ENCODE data around the gene NPFF.
"Not testable (repeated sequence)": the region's sequence is repeated elsewhere in the genome, so short reads cannot be mapped to it uniquely, and the experiment has no call there.

The NPFF gene, protein sequence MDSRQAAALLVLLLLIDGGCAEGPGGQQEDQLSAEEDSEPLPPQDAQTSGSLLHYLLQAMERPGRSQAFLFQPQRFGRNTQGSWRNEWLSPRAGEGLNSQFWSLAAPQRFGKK

DNA sequence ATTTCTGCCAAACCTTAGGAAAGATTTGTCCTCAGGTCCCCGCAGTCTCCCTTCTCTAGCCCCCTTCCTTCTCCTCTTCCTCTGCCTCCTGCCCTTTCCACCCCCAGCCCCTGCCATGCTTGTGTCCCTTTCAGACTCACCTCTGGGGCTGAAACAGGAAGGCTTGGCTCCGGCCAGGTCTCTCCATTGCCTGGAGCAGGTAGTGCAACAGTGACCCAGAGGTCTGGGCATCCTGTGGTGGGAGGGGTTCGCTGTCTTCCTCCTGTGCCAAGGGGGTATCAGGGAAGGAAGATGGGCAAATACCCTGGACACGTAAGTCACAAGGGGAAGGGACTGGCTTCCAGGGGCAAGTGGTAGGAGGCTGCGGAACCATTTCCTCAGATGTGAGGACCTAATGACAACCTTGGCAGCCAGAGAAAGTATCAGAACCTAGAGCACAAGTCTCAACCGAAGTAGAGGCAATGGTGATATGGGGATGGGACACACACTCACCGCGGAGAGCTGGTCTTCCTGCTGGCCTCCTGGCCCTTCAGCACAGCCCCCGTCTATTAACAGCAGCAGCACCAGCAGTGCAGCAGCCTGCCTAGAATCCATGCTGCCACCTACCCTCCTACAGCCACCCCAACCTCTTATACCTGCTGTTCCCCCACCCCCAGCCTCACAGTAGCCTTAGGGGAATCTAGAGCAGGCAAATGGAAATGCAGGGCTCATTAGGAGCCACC, at the start of gene NPFF:
Gene NPFF (minus strand): TSS at position 604 of the 722 bp plus-strand sequence. CDS start 10 bp downstream, at position 594.
- peak; percentile 59 for DNase-seq

DNA sequence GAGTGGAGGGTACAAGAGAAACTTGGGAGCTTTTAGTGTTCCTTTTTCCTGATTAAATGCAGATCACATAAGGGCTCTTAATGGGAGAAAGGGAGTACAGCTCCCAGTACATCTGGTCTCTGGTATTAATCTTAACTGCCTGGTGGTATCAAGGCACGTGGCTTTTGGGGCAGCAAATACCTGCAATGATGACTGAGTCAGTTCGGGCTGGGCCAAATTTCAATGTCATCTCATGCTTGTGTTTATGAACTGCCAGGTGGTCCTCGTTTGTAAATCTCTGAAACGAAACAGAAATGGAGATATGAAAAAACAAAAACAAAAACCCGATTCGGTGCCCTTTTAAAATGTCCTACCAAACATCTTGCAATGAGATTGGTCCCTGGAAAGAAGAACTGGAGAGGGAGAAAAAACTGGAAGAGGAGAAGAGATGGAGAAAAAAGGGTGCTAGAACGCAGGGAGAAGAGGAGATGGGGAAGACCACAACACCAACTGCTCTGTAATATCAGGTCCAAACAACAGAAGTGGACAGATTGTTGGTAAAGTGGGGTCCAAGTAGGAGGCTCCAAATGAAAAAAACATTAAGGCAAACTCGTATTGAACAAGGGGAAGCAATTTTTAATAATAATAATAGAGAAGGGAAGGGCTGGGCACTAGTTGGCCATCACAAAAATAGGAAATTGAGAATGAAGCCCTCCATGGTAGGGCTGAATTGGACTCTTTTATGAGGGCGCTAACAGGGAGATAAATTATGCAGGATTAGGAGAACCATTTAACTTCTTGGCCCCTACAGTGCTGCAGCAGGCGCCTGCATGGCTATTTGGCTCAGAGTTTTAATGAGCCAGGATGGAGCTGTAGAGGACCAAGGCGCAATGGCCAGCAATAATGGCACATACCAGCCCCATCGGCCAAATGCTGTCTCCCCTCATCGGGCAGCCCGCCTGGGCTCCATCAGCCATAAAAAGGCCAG, 45.4 kb upstream of the NPFF start:
- DNase-seq, result no peak

DNA sequence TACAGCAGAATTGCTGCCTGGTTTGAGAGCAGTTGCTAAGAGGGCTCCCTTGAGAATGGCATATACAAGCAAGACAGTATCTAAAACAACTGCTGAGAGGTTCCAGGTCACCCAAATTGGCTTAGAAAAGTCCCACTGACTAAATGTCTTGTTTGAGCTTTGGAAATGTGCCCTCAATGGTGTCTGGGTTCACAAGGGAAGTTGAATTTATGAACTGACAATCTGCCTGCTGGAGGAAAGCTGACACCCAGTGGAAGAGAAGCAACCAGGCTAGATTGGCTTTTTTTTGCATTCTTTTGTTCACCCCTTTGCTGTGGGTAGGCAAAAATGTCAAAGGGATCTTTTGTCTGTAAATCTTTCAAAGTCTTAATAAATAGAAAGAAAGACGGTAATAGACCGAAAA, 44.6 kb upstream of the NPFF start:
- no peak for DNase-seq

DNA sequence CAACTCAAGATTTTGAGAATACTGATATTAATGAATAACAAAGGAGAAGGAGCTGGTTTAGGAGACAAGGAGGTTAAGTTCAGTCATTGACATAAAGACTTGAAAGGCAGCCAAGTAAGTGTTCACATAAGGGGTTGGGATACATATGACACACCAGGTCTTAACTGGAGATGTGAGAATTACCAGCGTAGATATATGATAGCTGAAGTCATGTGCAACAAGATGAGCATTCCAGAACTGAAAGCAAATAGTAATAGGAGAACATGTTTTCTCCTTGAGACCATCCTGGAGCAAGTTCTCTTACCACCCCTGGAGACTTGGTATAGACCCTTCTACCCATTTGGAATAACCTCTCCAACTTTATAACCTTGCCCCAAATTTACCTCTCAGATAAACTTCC, 43.3 kb upstream of the NPFF start:
- no peak for DNase-seq

DNA sequence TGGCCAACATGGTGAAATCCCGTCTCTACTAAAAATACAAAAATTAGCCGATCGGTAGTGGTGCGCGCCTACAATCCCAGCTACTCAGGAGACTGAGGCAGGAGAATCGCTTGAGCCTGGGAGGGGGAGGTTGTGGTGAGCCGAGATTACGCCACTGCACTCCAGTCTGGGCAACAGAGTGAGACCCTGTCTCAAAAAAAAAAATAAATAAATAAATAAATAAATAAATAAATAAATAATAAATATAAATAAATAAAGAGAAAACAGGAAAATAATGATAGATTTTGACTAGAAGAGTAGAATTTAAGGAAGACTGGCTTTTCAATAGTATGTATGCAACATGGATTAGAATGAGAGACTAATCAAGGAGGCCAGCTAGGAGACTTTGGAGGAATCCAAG, 42.8 kb upstream of the NPFF start:
- not testable (repeated sequence) for DNase-seq

DNA sequence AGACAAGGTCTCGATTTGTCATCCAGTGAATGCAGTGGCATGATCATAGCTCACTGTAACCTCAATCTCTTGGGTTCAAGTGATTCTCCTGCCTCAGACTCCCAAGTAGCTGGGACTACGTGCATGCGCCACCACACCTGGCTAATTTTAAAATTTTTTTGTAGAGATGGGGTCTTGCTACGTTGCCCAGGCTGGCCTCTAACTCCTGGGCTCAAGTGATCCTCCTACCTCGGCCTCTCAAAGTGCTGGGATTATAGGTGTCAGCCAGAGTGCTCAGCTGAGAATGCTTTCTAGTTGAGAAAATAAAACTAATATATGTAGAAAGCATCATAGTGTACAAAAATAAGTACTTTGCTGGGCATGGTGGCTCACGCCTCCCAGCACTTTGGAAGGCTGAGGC, 41.1 kb upstream of the NPFF start:
- not testable (repeated sequence) for DNase-seq

DNA sequence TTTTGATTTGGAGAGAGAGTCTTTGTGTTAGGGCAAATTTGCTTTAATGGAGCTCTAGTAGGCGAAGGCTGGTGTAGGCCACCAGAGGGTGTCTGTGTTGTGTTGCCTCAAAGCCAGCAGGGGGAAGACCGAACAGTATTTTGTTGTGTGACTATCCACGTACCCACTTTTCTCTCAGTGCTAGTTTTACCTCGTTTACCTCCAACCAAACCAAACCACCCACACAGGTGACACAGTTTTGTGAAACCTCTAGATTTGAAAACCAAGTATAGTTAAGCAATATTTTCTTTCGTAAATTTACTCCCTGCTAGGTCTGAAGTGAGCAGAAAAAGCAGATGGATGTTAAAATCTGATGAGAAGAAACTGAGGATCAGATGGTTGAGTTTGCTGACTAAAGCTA, 36.3 kb upstream of the NPFF start:
- peak; percentile 74 for DNase-seq

DNA sequence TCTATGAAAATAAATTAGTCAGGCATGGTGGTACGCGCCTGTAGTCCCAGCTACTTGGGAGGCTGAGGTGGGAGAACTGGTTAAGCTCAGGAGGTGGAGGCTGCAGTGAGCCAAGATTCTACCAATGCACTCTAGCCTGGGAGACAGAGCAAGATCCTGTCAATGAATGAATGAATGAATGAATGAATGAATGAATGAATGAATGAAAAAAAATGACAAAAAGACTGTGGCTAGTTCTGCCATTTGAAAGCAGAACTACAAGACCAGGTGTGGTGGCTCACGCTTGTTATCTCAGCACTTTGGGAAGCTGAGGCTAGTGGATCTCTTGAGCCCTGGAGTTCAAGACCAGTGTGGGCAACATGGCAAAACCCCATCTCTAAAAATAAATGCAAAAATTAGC, 32.2 kb upstream of the NPFF start:
- no peak for DNase-seq

DNA sequence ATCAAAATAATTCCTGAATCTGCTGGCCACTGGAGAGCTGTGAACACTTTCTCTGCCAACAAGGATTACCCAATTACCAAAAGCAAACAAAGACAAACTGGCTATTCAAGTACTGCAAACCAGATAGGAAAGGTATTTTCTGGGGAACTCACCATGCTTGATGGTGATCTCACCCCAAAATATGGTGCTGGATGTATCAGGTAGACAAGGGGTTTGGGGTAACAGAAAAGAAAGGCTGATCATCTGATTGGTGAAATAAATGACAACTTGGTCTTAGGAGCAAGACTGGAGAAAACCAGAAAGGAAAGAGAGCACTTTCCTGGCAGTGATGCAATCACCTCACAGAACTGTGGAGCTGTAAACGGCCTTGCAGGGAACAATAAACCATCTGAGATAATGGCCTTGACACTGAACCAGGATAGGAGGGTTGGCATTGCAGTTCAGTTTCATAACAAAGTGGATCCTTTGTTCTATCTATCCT, 31.0 kb upstream of the NPFF start:
- DNase-seq, result no peak

DNA sequence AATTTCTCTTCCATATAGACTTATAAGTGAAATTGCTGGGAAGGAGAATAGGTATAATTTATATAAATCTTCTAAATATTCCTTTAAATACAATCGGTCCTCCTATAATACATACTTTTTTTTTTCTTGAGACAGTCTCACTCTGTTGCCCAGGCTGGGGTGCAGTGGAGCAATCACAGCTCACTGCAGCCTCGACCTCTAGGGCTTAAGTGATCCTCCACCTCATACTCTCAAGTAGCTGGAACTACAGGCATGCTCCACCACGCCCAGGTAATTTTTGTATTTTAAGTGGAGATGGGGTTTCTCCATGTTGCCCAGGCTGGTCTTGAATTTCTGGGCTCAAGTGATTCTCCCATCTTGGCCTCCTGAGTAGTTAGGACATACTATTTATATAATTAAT, 29.7 kb upstream of the NPFF start:
- no peak for DNase-seq

DNA sequence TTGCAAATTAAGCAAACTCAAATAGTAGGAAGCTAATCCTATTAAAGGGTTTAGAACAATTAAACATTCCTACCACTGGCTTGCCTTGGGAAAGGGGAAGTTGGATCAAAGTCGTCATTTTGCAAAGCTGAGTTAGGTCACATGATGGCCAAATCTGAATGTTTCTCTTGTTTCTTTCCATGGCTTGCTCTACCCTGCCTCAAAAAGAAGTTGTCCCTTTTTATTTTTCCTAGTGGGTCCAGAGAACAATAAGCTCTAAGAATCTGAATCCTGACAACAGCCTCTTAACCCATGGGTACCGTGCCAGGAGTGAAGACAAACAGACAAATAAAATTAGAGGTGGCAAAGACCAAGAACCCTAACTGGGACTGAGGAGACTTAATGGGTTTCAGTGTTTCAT, 26.2 kb upstream of the NPFF start:
- DNase-seq, result no peak

DNA sequence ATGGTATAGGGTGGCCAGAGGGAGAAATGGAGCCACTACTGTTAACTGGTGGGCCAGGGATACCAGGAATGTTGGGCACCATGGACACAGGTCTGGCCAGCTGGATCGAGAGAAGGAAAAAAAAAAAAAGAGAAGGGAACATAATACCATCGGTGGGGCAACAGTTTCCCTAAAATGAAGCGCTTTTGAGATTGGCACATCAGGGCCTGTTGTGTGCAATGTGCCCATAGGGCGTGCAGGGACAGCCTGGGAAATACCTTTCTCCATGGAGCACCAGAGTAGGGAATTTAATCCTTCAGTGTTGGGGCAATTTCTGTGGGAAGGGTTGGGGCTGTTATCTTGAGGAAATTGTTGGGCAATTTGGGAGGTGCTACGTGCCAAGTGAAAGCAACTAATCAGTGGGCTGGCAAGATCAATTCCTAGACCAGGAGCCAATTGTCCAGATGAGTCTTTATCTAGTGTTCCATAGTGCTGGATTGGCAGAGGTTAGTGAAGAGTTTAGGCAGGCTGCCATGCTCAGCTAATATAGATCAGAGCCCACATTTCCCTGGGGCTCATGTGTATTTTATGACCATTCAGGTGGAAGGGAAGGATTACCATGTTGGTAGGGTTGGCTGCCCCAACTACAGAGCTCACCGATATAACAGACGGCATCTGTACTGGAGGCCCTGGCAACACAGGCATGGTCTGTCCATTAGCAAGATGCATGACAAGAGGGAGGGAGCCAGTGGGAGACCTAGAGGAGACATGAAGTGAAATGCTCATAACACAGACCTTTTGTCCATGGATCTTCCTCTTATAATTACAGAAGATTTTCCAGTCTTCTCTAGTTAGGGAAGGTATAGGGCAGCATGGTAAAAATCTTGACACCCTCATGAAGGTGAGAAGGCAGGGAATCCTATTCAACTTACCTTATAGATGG, 25.5 kb upstream of the NPFF start:
- no peak for DNase-seq

DNA sequence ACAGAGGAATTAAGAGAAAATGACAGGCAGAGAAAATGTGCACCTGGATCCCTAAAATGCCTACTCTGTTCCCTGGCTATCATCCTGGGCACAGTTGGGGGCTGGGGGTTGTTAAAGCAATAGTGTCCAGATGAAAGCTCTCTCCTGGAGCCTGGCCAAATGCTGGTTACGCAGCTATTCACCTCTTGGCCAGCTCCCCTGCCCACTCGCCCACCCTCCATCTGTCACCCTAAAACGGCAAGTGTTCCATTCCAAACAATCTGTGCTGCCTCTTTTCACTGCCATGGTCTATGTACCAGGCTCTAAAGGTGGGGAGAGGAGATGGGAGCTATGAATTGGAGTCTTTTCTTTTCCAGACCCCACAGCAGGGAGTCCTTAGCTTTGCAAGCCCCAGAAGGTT, 24.7 kb upstream of the NPFF start:
- no peak for DNase-seq

DNA sequence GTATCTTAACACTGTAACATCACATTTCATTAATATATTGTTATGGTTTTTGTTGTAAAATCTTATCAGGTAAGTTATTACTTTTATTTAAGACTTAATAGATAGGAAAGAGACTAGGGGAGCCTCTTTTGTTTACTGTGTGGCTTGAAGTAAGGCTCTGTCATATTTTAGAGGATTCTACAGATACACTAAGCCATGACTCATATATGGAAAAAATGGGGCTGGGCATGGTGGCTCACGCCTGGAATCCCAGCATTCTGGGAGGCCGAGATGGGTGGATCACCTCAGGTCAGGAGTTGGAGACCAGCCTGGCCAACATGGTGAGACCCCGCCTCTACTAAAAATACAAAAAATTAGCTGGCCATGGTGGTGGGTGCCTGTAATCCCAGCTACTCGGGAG, 23.6 kb upstream of the NPFF start:
- DNase-seq, result no peak

DNA sequence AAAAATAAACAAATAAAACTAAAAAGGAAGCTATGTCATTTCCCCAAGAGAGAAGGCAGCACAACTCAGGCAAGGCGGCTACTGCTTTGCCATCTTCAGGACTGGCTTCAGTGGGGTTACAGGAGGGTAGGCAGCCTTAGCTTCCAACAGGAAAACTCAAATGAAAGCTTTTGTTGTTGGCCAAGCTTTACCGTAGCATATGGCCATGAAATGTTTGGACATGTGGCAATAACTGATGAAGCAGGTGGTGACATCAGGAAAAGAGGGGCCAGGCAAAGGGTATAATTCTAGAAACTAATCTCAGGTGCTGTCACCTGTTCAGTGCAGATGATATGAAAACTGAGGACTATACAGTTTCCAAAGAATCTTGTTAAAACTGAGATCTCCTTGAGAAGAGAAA, 22.8 kb upstream of the NPFF start:
- DNase-seq, result no peak

DNA sequence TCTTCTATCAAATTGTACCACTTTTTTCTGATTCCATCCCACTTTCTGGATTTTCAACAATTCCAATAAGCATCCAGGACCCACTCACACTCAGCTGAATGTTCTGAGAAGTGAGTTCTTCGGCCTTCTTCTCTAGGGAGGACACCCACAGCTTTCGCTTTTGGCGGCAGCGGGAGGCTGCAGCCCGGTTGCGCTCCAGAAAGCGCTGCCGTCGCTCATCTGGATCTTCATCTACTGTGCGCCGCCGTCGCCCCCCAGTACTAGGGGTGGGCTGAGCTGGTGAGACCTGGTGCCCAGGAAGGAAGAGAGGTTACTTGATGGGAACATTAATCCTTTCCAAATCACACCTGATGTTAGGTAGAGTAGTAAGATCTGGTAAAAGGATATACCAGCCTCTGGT, 17.2 kb upstream of the NPFF start:
- no peak for DNase-seq

DNA sequence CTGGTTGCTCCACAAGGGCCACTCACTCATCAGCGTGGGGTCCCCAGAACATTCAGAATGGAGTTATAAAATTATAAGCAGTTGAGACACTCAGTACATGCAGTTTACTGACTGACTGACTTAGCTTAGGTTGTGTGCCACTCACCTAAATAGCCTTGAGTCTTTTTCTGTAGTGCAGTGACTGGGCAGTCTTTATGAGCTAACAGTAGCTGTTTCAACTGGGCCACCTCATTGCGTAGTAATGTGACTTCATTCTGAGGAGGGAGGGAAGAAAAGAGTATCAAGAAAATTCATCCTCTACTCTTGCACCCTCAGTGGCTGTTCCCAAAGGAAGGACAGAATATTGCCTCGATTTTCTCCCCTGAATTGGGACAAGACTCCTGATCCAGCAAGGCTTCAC, 15.8 kb upstream of the NPFF start:
- no peak for DNase-seq

DNA sequence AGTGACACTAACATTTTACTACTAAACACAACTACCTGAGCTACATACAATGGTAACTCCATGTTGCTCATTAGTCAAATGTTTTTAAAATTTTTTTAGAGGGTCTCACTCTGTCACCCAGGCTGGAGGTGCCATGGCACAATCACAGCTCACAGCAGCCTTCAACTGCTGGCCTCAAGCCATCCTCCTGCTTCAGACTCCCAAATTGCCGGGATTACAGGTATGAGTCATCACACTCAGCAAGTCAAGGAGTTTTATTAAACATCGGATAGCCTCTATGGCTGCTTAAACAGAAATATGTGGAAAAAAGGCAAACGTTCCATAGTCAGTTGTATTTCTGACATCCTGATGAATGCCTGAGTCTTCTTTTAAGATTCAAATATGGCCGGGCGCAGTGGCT, 11.1 kb upstream of the NPFF start:
- DNase-seq, result no peak

DNA sequence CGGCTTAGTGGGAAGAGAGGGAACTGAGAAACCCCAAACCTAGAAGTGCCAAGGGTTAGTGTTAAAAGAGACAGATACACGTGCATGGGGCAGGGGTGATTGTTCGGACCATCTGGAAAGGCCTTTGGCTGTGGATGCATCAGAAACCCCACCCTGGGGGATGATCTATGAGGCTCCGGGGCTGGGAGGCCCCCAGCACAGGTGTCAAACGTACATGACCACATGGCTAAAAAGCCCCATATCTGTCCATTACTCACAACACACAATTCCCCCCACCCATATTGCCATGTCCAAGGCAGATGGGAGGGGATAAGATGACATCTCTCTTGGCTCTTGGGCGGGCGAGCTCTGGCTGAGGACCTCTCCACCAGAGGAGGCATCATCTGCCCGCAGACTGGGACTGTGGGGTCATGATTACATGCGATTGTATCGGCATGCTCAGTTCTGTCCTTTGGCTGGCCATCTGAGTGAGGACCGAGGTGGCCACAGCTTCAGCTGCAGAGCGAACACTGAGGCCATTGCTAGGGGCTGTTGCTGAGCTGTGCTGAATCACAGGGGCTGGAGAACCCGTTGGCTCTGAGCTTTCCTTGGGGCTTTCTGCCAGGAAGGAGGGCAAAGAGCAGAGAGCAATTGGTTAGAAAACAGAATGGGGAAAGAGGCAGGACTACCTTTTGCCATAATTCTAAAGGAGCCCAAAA, 9.6 kb upstream of the NPFF start:
- peak; percentile 55 for DNase-seq

DNA sequence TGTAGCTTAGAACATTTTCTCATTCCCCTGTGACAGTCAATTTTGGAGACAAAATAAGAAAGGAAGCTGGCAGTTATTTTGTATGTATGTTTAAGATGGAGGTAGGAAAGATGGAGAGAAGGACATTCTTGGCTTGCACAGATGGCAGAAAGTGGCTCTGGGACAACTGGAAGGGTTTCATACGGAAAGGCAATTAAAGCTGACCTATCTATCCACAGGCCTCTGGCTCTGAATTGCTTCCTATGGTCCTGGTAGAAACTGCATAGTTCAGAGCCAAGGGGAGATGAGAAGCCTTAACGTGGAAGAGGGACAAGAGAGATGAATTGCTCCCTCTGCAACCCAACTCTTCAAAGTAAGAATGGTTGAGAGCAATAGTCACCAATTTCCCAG, 8.0 kb upstream of the NPFF start:
- DNase-seq, result no peak

DNA sequence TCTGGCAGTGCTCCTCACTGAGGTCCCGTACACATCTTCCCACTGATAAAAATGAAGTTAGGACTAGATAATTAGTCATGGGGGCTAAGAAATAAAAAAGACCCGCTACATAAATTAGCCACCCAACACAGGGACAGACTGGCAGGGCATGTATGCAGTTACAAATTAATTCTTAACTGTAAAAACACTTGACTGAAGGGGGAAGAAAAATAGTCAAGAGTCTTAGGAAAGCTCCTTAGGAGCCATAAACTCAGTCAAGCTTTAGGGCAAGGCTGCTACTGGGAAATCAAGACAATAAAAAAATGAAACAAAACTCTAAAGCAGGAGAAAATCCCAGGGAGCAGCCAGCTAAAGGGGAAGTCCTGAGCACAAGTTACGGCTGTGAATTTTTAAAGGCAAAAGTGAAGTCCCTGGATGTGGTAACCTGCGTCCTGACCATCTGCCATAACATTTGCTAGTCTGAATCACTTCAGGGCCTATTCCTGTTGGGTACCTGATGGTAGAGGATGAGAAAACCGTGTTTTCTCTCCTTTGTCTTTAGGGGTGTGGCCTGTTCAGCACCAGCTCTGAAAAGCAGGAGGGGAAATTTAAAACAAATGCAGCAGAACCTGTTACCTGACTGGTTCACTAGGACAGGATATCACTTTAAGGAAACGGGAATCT, 7.5 kb upstream of the NPFF start:
- DNase-seq, result no peak
